Right lung (tissue), 10 donors: ENCODE data around the gene CYP4A22. TPM values are rescaled to one million over a fixed set of nuclear protein-coding genes. Genes with fewer than 3 reads are reported as not detected.
A peak's percentile ranks its signal among the peaks of the same experiment; 100 is the strongest.
"Not testable (repeated sequence)": the region's sequence is repeated elsewhere in the genome, so short reads cannot be mapped to it uniquely, and the experiment has no call there.

ENCODE experiments used
- DNase-seq, 2 donors: peaks; one replicate each; pipeline ENCODE4 v3.0.0-alpha.2; 2013
- long read RNA-seq, 8 donors: transcript quantifications; one replicate each; lab custom pipeline, GENCODE V29; 2026
- polyA plus RNA-seq, 5 donors: library from polyadenylated mRNA; unstranded; fragments of 120-200 nt; gene quantifications; one replicate each; pipeline versions ENCODE4 v1.2.1 to v1.2.3, GENCODE V29; 2013; ENCODE audit warnings: inconsistent platforms in 1 of 5, low replicate concordance in 1 of 5; ENCODE audit not compliant: insufficient read length in 5 of 5, insufficient read depth in 1 of 5

The CYP4A22 gene
- polyA plus RNA-seq, result under 1 TPM in 4 of 5 donors, not detected in 1; 0.09 to 0.27 (median 0.11) TPM
- long read RNA-seq, donor 1, result 0 reads
- long read RNA-seq, donor 2, result 0 reads
- long read RNA-seq, donor 3, result 0 reads
- long read RNA-seq, donor 4, result 0 reads
- long read RNA-seq, donor 5, result 0 reads
- long read RNA-seq, donor 6, result 0 reads
- long read RNA-seq, donor 7, result 0 reads
- long read RNA-seq, donor 8, result 0 reads

GRCh38 chr1:47137198-47137597 is at the start of gene CYP4A22:
Gene CYP4A22, plus strand, starts transcription at chr1:47137441. Its CDS starts 45 bp downstream, at chr1:47137486.
- DNase-seq, result no peak

- not testable (repeated sequence) for DNase-seq
These were observed 47.9 kb upstream of the CYP4A22 start for GRCh38 chr1:47089356-47089755.

GRCh38 chr1:47091476-47091875 is 45.8 kb upstream of the CYP4A22 start:
- not testable (repeated sequence) for DNase-seq

- DNase-seq, result no peak
These were observed 32.4 kb upstream of the CYP4A22 start for GRCh38 chr1:47104816-47105215.

- DNase-seq, result no peak
These were observed 30.4 kb upstream of the CYP4A22 start for GRCh38 chr1:47106792-47107191.

GRCh38 chr1:47107851-47108574 is 29.2 kb upstream of the CYP4A22 start:
- not testable (repeated sequence) for DNase-seq

- DNase-seq, result not testable (repeated sequence)
These were observed 27.8 kb upstream of the CYP4A22 start for GRCh38 chr1:47109482-47109881.

GRCh38 chr1:47113178-47113577 is 24.1 kb upstream of the CYP4A22 start:
- no peak for DNase-seq

GRCh38 chr1:47121039-47121438 is 16.2 kb upstream of the CYP4A22 start:
- not testable (repeated sequence) for DNase-seq

- DNase-seq, result not testable (repeated sequence)
These were observed 12.4 kb upstream of the CYP4A22 start for GRCh38 chr1:47124834-47125233.

GRCh38 chr1:47126997-47127396 is 10.2 kb upstream of the CYP4A22 start:
- DNase-seq, result not testable (repeated sequence)

GRCh38 chr1:47128221-47128620 is 9.0 kb upstream of the CYP4A22 start:
- no peak for DNase-seq

- DNase-seq, result not testable (repeated sequence)
These were observed 8.4 kb upstream of the CYP4A22 start for GRCh38 chr1:47128854-47129253.

GRCh38 chr1:47129489-47130230 is 7.6 kb upstream of the CYP4A22 start:
- DNase-seq, result peak; percentile 16 to 18

- not testable (repeated sequence) for DNase-seq
These were observed 4.6 kb upstream of the CYP4A22 start for GRCh38 chr1:47132665-47133064.

GRCh38 chr1:47137925-47138615 is 829 bp downstream of the CYP4A22 start:
- no peak for DNase-seq

GRCh38 chr1:47140358-47140757 is 3.1 kb downstream of the CYP4A22 start:
- DNase-seq, result not testable (repeated sequence)

- DNase-seq, result not testable (repeated sequence)
These were observed 6.4 kb downstream of the CYP4A22 start for GRCh38 chr1:47143654-47144053.

- not testable (repeated sequence) for DNase-seq
These were observed 9.3 kb downstream of the CYP4A22 start for GRCh38 chr1:47146495-47146894.

GRCh38 chr1:47147047-47147785 is 10.0 kb downstream of the CYP4A22 start:
- no peak for DNase-seq

GRCh38 chr1:47149162-47149561 is 11.9 kb downstream of the CYP4A22 start:
- DNase-seq, result not testable (repeated sequence)
